OCI-LY7 (cell line): ENCODE data around the gene TRMU. TPM values are rescaled to one million over a fixed set of nuclear protein-coding genes. Genes with fewer than 3 reads are reported as not detected.

Experiments used
- BruUV-seq: library from RNA; stranded (reverse); fragments of 400-500 nt; replicated peaks from 2 replicates; lab custom pipeline; 2021; lab: Mats Ljungman, UMichigan
- CTCF ChIA-PET: fragments of 300-600 bp; sonication (Branson Sonifier 250); formaldehyde crosslinking; loops from one replicate; lab custom pipeline; 2022; ENCODE audit warnings: antibody characterized with exemption; ENCODE audit not compliant: unreplicated experiment; lab: Charles Lee
- POLR2A ChIA-PET: fragments of 300-600 bp; sonication (Branson Sonifier 250); formaldehyde crosslinking; loops from one replicate; lab custom pipeline; 2022; ENCODE audit warnings: antibody characterized with exemption; lab: Charles Lee
- DNase-seq: peaks from one replicate; pipeline ENCODE4 v3.0.0-alpha.2; 2015; ENCODE audit warnings: low spot score
- H2AFZ ChIP-seq: fragments of 200-600 bp; sonication (generic), shearing (Covaris generic); 2 replicates; pipeline ENCODE4 v1.6.1; 2014; ENCODE audit warnings: mild to moderate bottlenecking, antibody characterized with exemption, low read length, moderate library complexity
- H3K27ac ChIP-seq: fragments of 200-600 bp; sonication (generic); 2 replicates; pipeline ENCODE4 v1.5.1; 2014; ENCODE audit warnings: mixed run types, low read depth, mild to moderate bottlenecking, moderate library complexity, low read length, inconsistent platforms; ENCODE audit not compliant: poor library complexity, severe bottlenecking
- H3K36me3 ChIP-seq: fragments of 200-600 bp; sonication (generic); 2 replicates; pipeline ENCODE4 v1.6.1; 2014; ENCODE audit warnings: mild to moderate bottlenecking, antibody characterized with exemption, low read length, moderate library complexity, mixed read lengths; ENCODE audit not compliant: insufficient read depth
- H3K4me1 ChIP-seq: fragments of 200-600 bp; sonication (generic); 2 replicates; pipeline ENCODE4 v1.5.1; 2014; ENCODE audit warnings: mild to moderate bottlenecking, low read length; ENCODE audit not compliant: insufficient read depth, poor library complexity, severe bottlenecking
- H3K4me2 ChIP-seq: fragments of 200-600 bp; sonication (generic); 2 replicates; pipeline ENCODE4 v1.6.1; 2014; ENCODE audit warnings: mild to moderate bottlenecking, low read length
- H3K4me3 ChIP-seq: fragments of 200-600 bp; sonication (generic); 2 replicates; pipeline ENCODE4 v1.5.1; 2014; ENCODE audit warnings: mild to moderate bottlenecking, low read depth, low read length; ENCODE audit not compliant: poor library complexity, severe bottlenecking
- H3K79me2 ChIP-seq: fragments of 200-600 bp; sonication (generic); 2 replicates; pipeline ENCODE4 v1.6.1; 2016; ENCODE audit warnings: low read depth, mild to moderate bottlenecking, low read length, moderate library complexity, mixed read lengths; ENCODE audit not compliant: insufficient read depth
- H3K9me2 ChIP-seq: fragments of 200-600 bp; sonication (generic); 2 replicates; pipeline ENCODE4 v1.6.1; 2016; ENCODE audit warnings: mild to moderate bottlenecking, low read length, mixed read lengths; ENCODE audit not compliant: insufficient read depth
- H3K9me3 ChIP-seq: fragments of 200-600 bp; sonication (generic); 2 replicates; pipeline ENCODE4 v1.6.1; 2014; ENCODE audit warnings: mild to moderate bottlenecking, mixed run types, low read length, mixed read lengths
- H4K20me1 ChIP-seq: fragments of 200-600 bp; sonication (generic); 2 replicates; pipeline ENCODE4 v1.6.1; 2014; ENCODE audit warnings: mild to moderate bottlenecking, antibody characterized with exemption, low read length, moderate library complexity, mixed read lengths; ENCODE audit not compliant: insufficient read depth
- CTCF ChIP-seq: fragments of 200-600 bp; sonication (generic); conservative IDR thresholded peaks from 2 replicates; pipeline ENCODE4 v1.5.1; 2014; ENCODE audit warnings: mild to moderate bottlenecking, antibody characterized with exemption, low read length, moderate library complexity, mixed read lengths
- EZH2phosphoT487 ChIP-seq: fragments of 200-600 bp; sonication (generic); IDR thresholded peaks from 2 replicates; pipeline ENCODE4 v1.6.1; 2018; ENCODE audit warnings: low read depth, borderline replicate concordance, mild to moderate bottlenecking, mixed run types, antibody characterized with exemption, low read length, moderate library complexity, mixed read lengths
- intact Hi-C: fragments of 100-400 bp; cut with micrococcal nuclease; formaldehyde crosslinking; loops from one replicate; pipeline ENCODE4 v1.10.0; 2022; ENCODE audit not compliant: unreplicated experiment
- total RNA-seq, 2 experiments: library from RNA; depleted of rRNA in 1 of 2; stranded (reverse); fragments of >200 nt in 1 of 2; shearing (Covaris generic) in 1 of 2; gene quantifications; 2 replicates each; pipeline ENCODE4 v1.2.3, GENCODE V29; 2014 to 2022

The TRMU gene
- total RNA-seq, 2 experiments from 2014 or later = 88.2 to 121 TPM

GRCh38 chr22:46348099-46348695 lies 12.7 kb downstream of the TRMU start:
- H2AFZ ChIP-seq = no peak overlapping the region
- no peaks in the 10 kb centered on the region for H3K79me2 ChIP-seq
- CTCF ChIA-PET = no interaction called here
- no peak overlapping the region for H3K4me3 ChIP-seq
- H3K9me2 ChIP-seq = no peaks in the 10 kb centered on the region
- intact Hi-C loops = no loop called here
- POLR2A ChIA-PET = no interaction called here
- no peaks in the 10 kb centered on the region for H3K9me3 ChIP-seq
- no peak for DNase-seq
- H3K27ac ChIP-seq = no peak overlapping the region
- BruUV-seq = no TSS peak
- peaks cover 93% of the 10 kb centered on the region for H3K36me3 ChIP-seq
- TF ChIP-seq CTCF (no peak), EZH2phosphoT487 (no peak)
- 0 out of 2 replicates have a peak, but pooled peaks cover 6% of the 10 kb centered on the region for H4K20me1 ChIP-seq
- no peak overlapping the region for H3K4me2 ChIP-seq
- no peaks in the 10 kb centered on the region for H3K4me1 ChIP-seq

GRCh38 chr22:46349238-46349637 lies 13.7 kb downstream of the TRMU start:
- CTCF ChIA-PET = no interaction called here
- no peak for TF ChIP-seq CTCF
- TF ChIP-seq EZH2phosphoT487 = no peak

GRCh38 chr22:46349681-46350080 lies 14.2 kb downstream of the TRMU start:
- no peak overlapping the region for H3K4me2 ChIP-seq
- ChIA-PET CTCF (no interaction called here), POLR2A (interaction anchor here (0.6 kb wide), 1 partner anchor 96 kb away, joined by 4 read pairs; no protein-coding TSS in a partner anchor)
- H3K4me3 ChIP-seq = no peak overlapping the region
- no peaks in the 10 kb centered on the region for H3K4me1 ChIP-seq
- TF ChIP-seq CTCF (no peak), EZH2phosphoT487 (no peak)
- peaks cover 93% of the 10 kb centered on the region for H3K36me3 ChIP-seq
- BruUV-seq = no TSS peak
- no peaks in the 10 kb centered on the region for H3K9me3 ChIP-seq
- no peaks in the 10 kb centered on the region for H3K9me2 ChIP-seq
- 0 out of 2 replicates have a peak, but pooled peaks cover 6% of the 10 kb centered on the region for H4K20me1 ChIP-seq
- intact Hi-C loops = no loop called here
- H3K27ac ChIP-seq = no peak overlapping the region
- H2AFZ ChIP-seq = no peak overlapping the region
- H3K79me2 ChIP-seq = no peaks in the 10 kb centered on the region
- DNase-seq = no peak

More at GRCh38 chr22:46349238-46349637, 13.7 kb downstream of the TRMU start:
- no peak overlapping the region for H3K4me2 ChIP-seq
- intact Hi-C loops = no loop called here
- no peak overlapping the region for H3K4me3 ChIP-seq
- no peaks in the 10 kb centered on the region for H3K9me2 ChIP-seq
- H3K9me3 ChIP-seq = no peaks in the 10 kb centered on the region
- H3K79me2 ChIP-seq = no peaks in the 10 kb centered on the region
- H3K4me1 ChIP-seq = no peaks in the 10 kb centered on the region
- BruUV-seq = no TSS peak
- H3K27ac ChIP-seq = no peak overlapping the region
- 0 out of 2 replicates have a peak, but pooled peaks cover 6% of the 10 kb centered on the region for H4K20me1 ChIP-seq
- POLR2A ChIA-PET = interaction anchor here (0.6 kb wide), 1 partner anchor 96 kb away, joined by 4 read pairs; no protein-coding TSS in a partner anchor
- H3K36me3 ChIP-seq = peaks cover 93% of the 10 kb centered on the region
- DNase-seq = no peak
- H2AFZ ChIP-seq = no peak overlapping the region
